ENCODE results near the gene ITGB8.

The ITGB8 gene

DNA sequence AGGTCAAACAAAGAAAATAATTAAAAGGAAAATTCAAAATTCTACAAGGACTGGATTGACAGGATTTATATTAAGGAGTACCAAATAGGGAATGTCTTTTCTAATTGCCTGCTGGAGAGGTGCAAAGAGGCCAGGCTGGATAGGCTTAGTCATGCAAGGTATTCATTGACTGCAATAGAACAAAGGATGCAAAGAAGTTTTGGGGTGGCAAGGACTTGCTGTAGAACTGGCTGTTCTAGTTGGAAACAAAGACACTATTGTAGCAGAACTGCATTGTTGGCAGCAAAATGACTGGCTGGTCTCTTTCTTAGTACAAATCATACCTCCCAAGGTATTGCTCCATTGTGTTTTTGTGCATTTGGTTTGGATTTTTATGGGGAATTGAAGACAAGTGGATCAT is 10.1 kb downstream of the ITGB8 start:
- Histone ChIP-seq H3K4me3 (ENCODE audit: severe bottlenecking) (no peak overlapping the region), H3K27ac (ENCODE audit: poor library complexity, severe bottlenecking) (peak overlapping the region; percentile 81), H3K27me3 (ENCODE audit: insufficient read depth, poor library complexity, severe bottlenecking) (no peaks in the 10 kb centered on the region), H3K4me1 (ENCODE audit: insufficient read depth, poor library complexity, severe bottlenecking) (peaks cover 37% of the 10 kb centered on the region), H3K36me3 (ENCODE audit: low read depth) (peaks cover 7% of the 10 kb centered on the region; the same call in 1 of the 2 replicates), H3K9me3 (ENCODE audit: severe bottlenecking) (no peaks in the 10 kb centered on the region)
- ATAC-seq (ENCODE audit: low read depth) (peak; percentile 96), DNase-seq (ENCODE audit: low spot score) (peak; percentile 59)
- TF ChIP-seq, protein P1, sequence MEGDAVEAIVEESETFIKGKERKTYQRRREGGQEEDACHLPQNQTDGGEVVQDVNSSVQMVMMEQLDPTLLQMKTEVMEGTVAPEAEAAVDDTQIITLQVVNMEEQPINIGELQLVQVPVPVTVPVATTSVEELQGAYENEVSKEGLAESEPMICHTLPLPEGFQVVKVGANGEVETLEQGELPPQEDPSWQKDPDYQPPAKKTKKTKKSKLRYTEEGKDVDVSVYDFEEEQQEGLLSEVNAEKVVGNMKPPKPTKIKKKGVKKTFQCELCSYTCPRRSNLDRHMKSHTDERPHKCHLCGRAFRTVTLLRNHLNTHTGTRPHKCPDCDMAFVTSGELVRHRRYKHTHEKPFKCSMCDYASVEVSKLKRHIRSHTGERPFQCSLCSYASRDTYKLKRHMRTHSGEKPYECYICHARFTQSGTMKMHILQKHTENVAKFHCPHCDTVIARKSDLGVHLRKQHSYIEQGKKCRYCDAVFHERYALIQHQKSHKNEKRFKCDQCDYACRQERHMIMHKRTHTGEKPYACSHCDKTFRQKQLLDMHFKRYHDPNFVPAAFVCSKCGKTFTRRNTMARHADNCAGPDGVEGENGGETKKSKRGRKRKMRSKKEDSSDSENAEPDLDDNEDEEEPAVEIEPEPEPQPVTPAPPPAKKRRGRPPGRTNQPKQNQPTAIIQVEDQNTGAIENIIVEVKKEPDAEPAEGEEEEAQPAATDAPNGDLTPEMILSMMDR (IDR thresholded peaks at IDR 0.05; ENCODE audit: poor library complexity, severe bottlenecking) = no peak

DNA sequence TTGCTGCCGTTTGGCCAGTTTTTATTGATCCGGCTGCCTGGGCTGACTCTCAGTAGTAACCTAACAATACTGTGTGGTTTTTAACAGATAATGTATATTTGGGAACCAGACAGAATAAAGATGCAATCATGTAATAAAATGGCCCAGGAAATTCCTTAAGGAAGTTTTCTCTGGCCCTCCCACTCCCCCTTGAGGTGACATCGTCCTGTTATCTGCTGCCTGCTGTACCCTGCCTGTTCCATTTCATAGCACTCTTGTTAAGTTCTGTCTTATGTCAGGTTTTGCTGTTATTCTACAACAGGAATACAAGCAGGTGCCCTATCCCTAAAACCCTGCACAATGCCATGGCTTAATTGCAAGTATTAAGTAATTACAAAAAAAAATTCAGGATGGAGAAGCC is 12.5 kb downstream of the ITGB8 start:
- ATAC-seq (ENCODE audit: low read depth) (no peak), DNase-seq (ENCODE audit: low spot score) (no peak)
- no peak overlapping the region for H3K27ac ChIP-seq (ENCODE audit: poor library complexity, severe bottlenecking)

DNA sequence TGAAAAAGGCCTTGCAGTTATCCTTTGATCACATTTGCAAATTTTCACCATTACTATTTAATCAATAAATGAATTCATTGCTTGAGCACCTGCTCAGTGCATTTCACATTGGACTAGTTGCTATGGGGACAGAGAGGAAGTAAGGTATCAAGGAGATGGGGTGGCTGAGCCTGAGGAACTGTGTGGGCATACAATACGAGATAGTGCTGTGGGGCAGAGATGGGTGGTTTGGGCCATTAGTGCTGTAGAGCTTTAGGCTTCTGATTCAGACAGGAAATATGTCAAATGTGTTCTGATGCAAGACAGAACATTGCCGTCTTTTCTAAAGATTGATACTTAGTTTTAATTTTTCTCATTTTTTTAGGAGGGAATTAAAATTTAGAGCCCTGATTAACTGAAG is 13.2 kb downstream of the ITGB8 start:
- Histone ChIP-seq H3K9me3 (ENCODE audit: severe bottlenecking) (no peaks in the 10 kb centered on the region), H3K27ac (ENCODE audit: poor library complexity, severe bottlenecking) (no peak overlapping the region), H3K4me1 (ENCODE audit: insufficient read depth, poor library complexity, severe bottlenecking) (peaks cover 33% of the 10 kb centered on the region), H3K4me3 (ENCODE audit: severe bottlenecking) (no peak overlapping the region), H3K27me3 (ENCODE audit: insufficient read depth, poor library complexity, severe bottlenecking) (no peaks in the 10 kb centered on the region), H3K36me3 (ENCODE audit: low read depth) (peaks cover 7% of the 10 kb centered on the region; the same call in 1 of the 2 replicates)
- TF ChIP-seq, protein P1 (IDR thresholded peaks at IDR 0.05; ENCODE audit: poor library complexity, severe bottlenecking) = no peak
- ATAC-seq (ENCODE audit: low read depth) (0 out of 3 replicates have a peak, but pooled peaks have one; percentile 40), DNase-seq (ENCODE audit: low spot score) (no peak)

More for the DNA sequence above, 12.5 kb downstream of the ITGB8 start:
- TF ChIP-seq, protein P1 (IDR thresholded peaks at IDR 0.05; ENCODE audit: poor library complexity, severe bottlenecking) = no peak
- H3K4me1 ChIP-seq (ENCODE audit: insufficient read depth, poor library complexity, severe bottlenecking) = peaks cover 33% of the 10 kb centered on the region
- no peaks in the 10 kb centered on the region for H3K9me3 ChIP-seq (ENCODE audit: severe bottlenecking)
- H3K27me3 ChIP-seq (ENCODE audit: insufficient read depth, poor library complexity, severe bottlenecking) = no peaks in the 10 kb centered on the region
- peaks cover 7% of the 10 kb centered on the region; the same call in 1 of the 2 replicates for H3K36me3 ChIP-seq (ENCODE audit: low read depth)
- H3K4me3 ChIP-seq (ENCODE audit: severe bottlenecking) = no peak overlapping the region

DNA sequence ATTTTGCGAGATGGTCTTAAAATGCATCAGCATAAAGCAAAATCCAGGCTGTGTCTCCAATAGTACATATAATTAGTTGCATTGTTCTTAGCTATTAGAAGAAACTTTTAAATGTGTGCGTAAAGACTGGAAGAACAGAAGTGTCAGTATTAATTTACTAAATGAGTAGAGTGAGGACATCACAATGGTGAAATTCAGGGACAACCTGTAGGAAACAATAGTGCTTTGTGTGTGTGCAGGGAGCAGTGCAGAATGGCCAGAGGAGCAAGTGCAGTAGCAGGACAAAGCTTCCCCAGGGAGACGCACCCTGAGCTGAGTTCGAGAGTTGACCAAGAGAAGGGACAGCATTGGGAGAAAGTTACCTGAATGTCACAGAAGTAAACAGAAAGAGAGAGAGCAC is 13.7 kb downstream of the ITGB8 start:
- H3K27me3 ChIP-seq (ENCODE audit: insufficient read depth, poor library complexity, severe bottlenecking) = no peaks in the 10 kb centered on the region
- DNase-seq (ENCODE audit: low spot score) (no peak), ATAC-seq (ENCODE audit: low read depth) (no peak)
- TF ChIP-seq, protein P1 (IDR thresholded peaks at IDR 0.05; ENCODE audit: poor library complexity, severe bottlenecking) = no peak
- H3K4me3 ChIP-seq (ENCODE audit: severe bottlenecking) = no peak overlapping the region
- peaks cover 33% of the 10 kb centered on the region for H3K4me1 ChIP-seq (ENCODE audit: insufficient read depth, poor library complexity, severe bottlenecking)
- no peaks in the 10 kb centered on the region for H3K9me3 ChIP-seq (ENCODE audit: severe bottlenecking)
- peaks cover 4% of the 10 kb centered on the region; the same call in 1 of the 2 replicates for H3K36me3 ChIP-seq (ENCODE audit: low read depth)
- H3K27ac ChIP-seq (ENCODE audit: poor library complexity, severe bottlenecking) = no peak overlapping the region

DNA sequence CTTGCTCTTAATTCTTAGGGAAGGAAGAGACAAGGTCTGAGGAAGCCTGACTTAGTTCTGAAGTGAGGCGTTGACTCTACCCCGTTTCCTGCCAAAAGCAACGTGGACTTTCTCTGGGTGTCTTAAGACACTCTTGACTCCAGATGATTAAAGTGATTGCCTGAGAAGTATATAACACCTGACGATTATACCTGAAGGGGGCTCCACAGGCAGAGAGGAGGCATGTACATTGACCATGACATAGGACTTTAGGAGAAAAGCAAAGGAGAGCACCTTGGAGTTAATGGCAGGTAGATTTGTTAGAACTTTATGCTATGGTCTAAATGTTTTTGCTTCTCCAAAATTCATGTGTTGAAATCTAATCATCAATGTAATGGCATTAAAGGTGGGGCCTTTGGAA is 15.9 kb downstream of the ITGB8 start:
- Histone ChIP-seq H3K27ac (ENCODE audit: poor library complexity, severe bottlenecking) (no peak overlapping the region), H3K9me3 (ENCODE audit: severe bottlenecking) (no peaks in the 10 kb centered on the region), H3K4me1 (ENCODE audit: insufficient read depth, poor library complexity, severe bottlenecking) (peaks cover 28% of the 10 kb centered on the region), H3K36me3 (ENCODE audit: low read depth) (0 out of 2 replicates have a peak, but pooled peaks cover 4% of the 10 kb centered on the region), H3K27me3 (ENCODE audit: insufficient read depth, poor library complexity, severe bottlenecking) (no peaks in the 10 kb centered on the region), H3K4me3 (ENCODE audit: severe bottlenecking) (no peak overlapping the region)
- no peak for DNase-seq (ENCODE audit: low spot score)
- TF ChIP-seq, protein P1 (IDR thresholded peaks at IDR 0.05; ENCODE audit: poor library complexity, severe bottlenecking) = no peak
- ATAC-seq (ENCODE audit: low read depth) = no peak

All from RWPE2 (cell line).